D341Med (cell line): ENCODE measurements around the gene FLVCR1.

Experiments
- DNase-seq: peaks from one replicate; pipeline ENCODE4 v3.0.0; 2012; ENCODE audit warnings: low spot score

Gene FLVCR1

GRCh38 chr1:212915245-212916091 lies 57.4 kb downstream of the FLVCR1 start:
- peak; percentile 70 for DNase-seq

GRCh38 chr1:212916481-212917133 lies 58.5 kb downstream of the FLVCR1 start:
- no peak for DNase-seq

GRCh38 chr1:212917134-212917485 lies 59.0 kb downstream of the FLVCR1 start:
- DNase-seq: no peak

GRCh38 chr1:212917858-212918257 lies 59.8 kb downstream of the FLVCR1 start:
- no peak for DNase-seq

- DNase-seq: no peak
Measured at GRCh38 chr1:212918824-212919223, 60.7 kb downstream of the FLVCR1 start.

- DNase-seq: no peak
Measured at GRCh38 chr1:212920246-212920645, 62.2 kb downstream of the FLVCR1 start.

GRCh38 chr1:212920896-212921295 lies 62.8 kb downstream of the FLVCR1 start:
- no peak for DNase-seq

GRCh38 chr1:212922016-212922415 lies 63.9 kb downstream of the FLVCR1 start:
- DNase-seq: no peak

- no peak for DNase-seq
Measured at GRCh38 chr1:212926372-212926771, 68.3 kb downstream of the FLVCR1 start.

- DNase-seq: no peak
Measured at GRCh38 chr1:212928323-212929291, 70.5 kb downstream of the FLVCR1 start.

- DNase-seq: no peak
Measured at GRCh38 chr1:212930986-212931678, 73.1 kb downstream of the FLVCR1 start.

- DNase-seq: peak; percentile 19
Measured at GRCh38 chr1:212933815-212934471, 75.9 kb downstream of the FLVCR1 start.

- no peak for DNase-seq
Measured at GRCh38 chr1:212935387-212935981, 77.4 kb downstream of the FLVCR1 start.

GRCh38 chr1:212937034-212937433 lies 79.0 kb downstream of the FLVCR1 start:
- peak; percentile 17 for DNase-seq

GRCh38 chr1:212938846-212939245 lies 80.8 kb downstream of the FLVCR1 start:
- peak; percentile 44 for DNase-seq

GRCh38 chr1:212941452-212941851 lies 83.4 kb downstream of the FLVCR1 start:
- no peak for DNase-seq

GRCh38 chr1:212942679-212943392 lies 84.8 kb downstream of the FLVCR1 start:
- DNase-seq: no peak

- no peak for DNase-seq
Measured at GRCh38 chr1:212943393-212943710, 85.3 kb downstream of the FLVCR1 start.

- no peak for DNase-seq
Measured at GRCh38 chr1:212944229-212944901, 86.3 kb downstream of the FLVCR1 start.

- DNase-seq: no peak
Measured at GRCh38 chr1:212945056-212945455, 87.0 kb downstream of the FLVCR1 start.
